Breast epithelium (tissue), 4 donors: ENCODE data around the gene POLR3K. TPM values are rescaled to one million over a fixed set of nuclear protein-coding genes. Genes with fewer than 3 reads are reported as not detected.
A peak's percentile ranks its signal among the peaks of the same experiment; 100 is the strongest.

ENCODE experiments used
- DNase-seq, 2 donors: peaks; one replicate each; pipeline ENCODE4 v3.0.0-alpha.2; 2019; ENCODE audit warnings: low spot score in 2 of 2
- H3K27ac ChIP-seq, 2 donors: fragments of 200-600 bp; sonication (generic) in 1 of 2; one replicate each; pipeline ENCODE4 v1.5.1; 2016 to 2019; ENCODE audit warnings: mild to moderate bottlenecking in 1 of 2
- H3K27me3 ChIP-seq, 2 donors: fragments of 200-600 bp; sonication (generic) in 1 of 2; one replicate each; pipeline versions ENCODE4 v1.5.1 to v1.6.0; 2017 to 2019; ENCODE audit warnings: control low read depth in 1 of 2, mild to moderate bottlenecking in 1 of 2
- H3K36me3 ChIP-seq: fragments of 200-600 bp; one replicate; pipeline ENCODE4 v1.5.1; 2019
- H3K4me1 ChIP-seq, 2 donors: fragments of 200-600 bp; sonication (generic); one replicate each; pipeline ENCODE4 v1.5.1; 2016 to 2019; ENCODE audit warnings: control low read depth in 1 of 2
- H3K4me3 ChIP-seq, 3 donors: fragments of 200-600 bp; sonication (generic); 1 replicate in 2 of 3; 2 replicates in 1 of 3; pipeline ENCODE4 v1.5.1; 2016 to 2019; ENCODE audit warnings: mild to moderate bottlenecking in 3 of 3, moderate library complexity in 2 of 3
- H3K9me3 ChIP-seq, 2 donors: fragments of 200-600 bp; sonication (generic) in 1 of 2; one replicate each; pipeline ENCODE4 v1.5.1; 2016 to 2019; ENCODE audit warnings: control low read depth in 1 of 2
- POLR2A ChIP-seq: fragments of 450-650 bp; IDR thresholded peaks from one replicate; pipeline ENCODE4 v1.6.1; 2016; ENCODE audit warnings: antibody characterized with exemption, mild to moderate bottlenecking, moderate library complexity
- POLR2AphosphoS5 ChIP-seq, 3 donors: sonication (generic); formaldehyde crosslinking; IDR thresholded peaks; one replicate each; pipeline ENCODE4 v1.6.1; 2017; ENCODE audit warnings: antibody characterized with exemption in 3 of 3
- intact Hi-C: fragments of 100-400 bp; cut with DNase I; formaldehyde crosslinking; loops from one replicate; pipeline ENCODE4 v1.15.1; 2023; ENCODE audit warnings: low total_unique reads
- total RNA-seq, 3 donors: library from RNA; depleted of rRNA; stranded (reverse); fragments of >200 nt; gene quantifications; one replicate each; pipeline ENCODE4 v1.1.0, GENCODE V29; 2016
- TF ChIP-seq, protein P1 (sequence below), 3 donors: fragments of 450-650 bp; IDR thresholded peaks; one replicate each; pipeline ENCODE4 v1.5.1; 2016 to 2017; ENCODE audit warnings: antibody characterized with exemption in 3 of 3, mild to moderate bottlenecking in 3 of 3, moderate library complexity in 3 of 3

POLR3K gene
- total RNA-seq, 3 donors from 2014 or later, result 3.8 to 6.9 (median 6.6) TPM

DNA sequence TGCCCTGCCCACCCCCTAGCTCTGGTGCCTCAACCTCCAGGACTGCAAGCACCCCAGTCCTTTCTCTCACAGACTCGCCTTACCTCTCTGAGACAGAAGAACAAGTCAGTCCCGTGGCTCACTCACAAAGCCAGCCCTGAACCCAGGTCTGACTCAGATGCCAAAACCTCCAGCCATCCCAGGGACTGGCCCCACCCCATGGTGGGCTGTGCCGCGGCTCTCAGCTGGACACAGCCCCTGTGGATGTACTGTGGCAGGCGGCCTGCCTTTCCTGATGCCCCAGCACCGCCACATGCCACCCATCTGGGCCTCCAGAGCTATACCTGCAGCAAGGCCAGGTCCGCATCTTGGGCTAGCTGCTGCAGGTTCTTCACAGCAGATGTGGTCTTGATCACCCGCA, 44.4 kb upstream of the POLR3K start:
- intact Hi-C loops, result no loop called here

DNA sequence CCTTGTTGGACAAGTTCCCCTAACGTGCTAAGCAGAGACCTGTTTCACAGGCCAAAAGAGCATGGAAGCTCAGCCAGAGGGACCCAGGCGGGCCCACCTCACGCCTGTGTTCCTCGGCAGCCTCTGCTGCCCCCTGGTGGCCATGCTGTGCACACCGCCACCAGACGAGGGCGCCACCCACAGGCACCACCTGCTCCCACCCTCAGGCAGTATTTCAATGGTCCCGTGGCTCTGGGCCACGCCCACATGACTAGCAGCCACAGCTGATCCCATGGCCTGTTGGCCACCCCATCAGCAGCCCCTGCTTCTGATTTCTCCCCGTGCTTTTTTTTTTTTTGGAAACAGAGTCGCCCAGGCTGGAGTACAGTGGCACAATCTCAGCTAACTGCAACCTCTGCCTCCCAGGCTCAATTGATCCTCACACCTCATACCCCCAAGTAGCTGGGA, 43.5 kb upstream of the POLR3K start:
- intact Hi-C loops, result no loop called here
- Histone ChIP-seq H3K27ac (no peak overlapping the region), H3K27me3 (no peaks in the 10 kb centered on the region), H3K4me1 (peaks cover 2 to 10% of the 10 kb centered on the region in 2 donors), H3K4me3 (no peak overlapping the region), H3K36me3 (no peaks in the 10 kb centered on the region), H3K9me3 (no peaks in the 10 kb centered on the region)
- no peak for TF ChIP-seq POLR2A
- TF ChIP-seq, protein P1, sequence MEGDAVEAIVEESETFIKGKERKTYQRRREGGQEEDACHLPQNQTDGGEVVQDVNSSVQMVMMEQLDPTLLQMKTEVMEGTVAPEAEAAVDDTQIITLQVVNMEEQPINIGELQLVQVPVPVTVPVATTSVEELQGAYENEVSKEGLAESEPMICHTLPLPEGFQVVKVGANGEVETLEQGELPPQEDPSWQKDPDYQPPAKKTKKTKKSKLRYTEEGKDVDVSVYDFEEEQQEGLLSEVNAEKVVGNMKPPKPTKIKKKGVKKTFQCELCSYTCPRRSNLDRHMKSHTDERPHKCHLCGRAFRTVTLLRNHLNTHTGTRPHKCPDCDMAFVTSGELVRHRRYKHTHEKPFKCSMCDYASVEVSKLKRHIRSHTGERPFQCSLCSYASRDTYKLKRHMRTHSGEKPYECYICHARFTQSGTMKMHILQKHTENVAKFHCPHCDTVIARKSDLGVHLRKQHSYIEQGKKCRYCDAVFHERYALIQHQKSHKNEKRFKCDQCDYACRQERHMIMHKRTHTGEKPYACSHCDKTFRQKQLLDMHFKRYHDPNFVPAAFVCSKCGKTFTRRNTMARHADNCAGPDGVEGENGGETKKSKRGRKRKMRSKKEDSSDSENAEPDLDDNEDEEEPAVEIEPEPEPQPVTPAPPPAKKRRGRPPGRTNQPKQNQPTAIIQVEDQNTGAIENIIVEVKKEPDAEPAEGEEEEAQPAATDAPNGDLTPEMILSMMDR (IDR thresholded peaks at IDR 0.05), result peak; percentile 98 to 99 (median 99)
- peak; percentile 64 to 71 (median 64) for TF ChIP-seq POLR2AphosphoS5 (IDR thresholded peaks at IDR 0.05)
- peak; percentile 77 to 86 for DNase-seq

More for the DNA sequence above, 44.4 kb upstream of the POLR3K start:
- no peak for DNase-seq
- H3K4me3 ChIP-seq, result no peak overlapping the region
- H3K27me3 ChIP-seq, result no peaks in the 10 kb centered on the region
- no peak overlapping the region for H3K27ac ChIP-seq
- H3K36me3 ChIP-seq, result no peaks in the 10 kb centered on the region
- TF ChIP-seq POLR2AphosphoS5 (IDR thresholded peaks at IDR 0.05) (no peak), POLR2A (no peak)
- TF ChIP-seq, protein P1 (IDR thresholded peaks at IDR 0.05), result no peak
- H3K4me1 ChIP-seq, result peaks cover 11 to 18% of the 10 kb centered on the region in 2 donors
- H3K9me3 ChIP-seq, result no peaks in the 10 kb centered on the region

DNA sequence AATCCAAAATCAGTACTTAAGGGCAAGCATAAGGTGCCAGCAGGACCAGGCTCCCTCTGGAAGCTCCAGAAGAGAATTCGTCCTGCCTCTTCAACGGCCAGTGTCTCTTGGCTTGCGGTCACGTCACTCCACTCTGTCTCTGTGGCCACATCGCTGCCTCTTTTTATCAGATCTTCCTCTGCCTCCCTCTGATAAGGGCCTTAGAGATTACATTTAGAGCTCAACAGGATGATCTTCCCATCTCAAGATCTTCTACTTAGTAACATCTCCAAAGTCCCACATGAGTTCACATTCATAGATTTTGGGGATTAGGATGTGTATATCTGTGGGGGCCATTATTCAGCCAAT, 41.5 kb upstream of the POLR3K start:
- Histone ChIP-seq H3K36me3 (no peaks in the 10 kb centered on the region), H3K4me1 (no peaks in the 10 kb centered on the region), H3K9me3 (no peaks in the 10 kb centered on the region), H3K27ac (no peak overlapping the region), H3K4me3 (no peak overlapping the region), H3K27me3 (no peaks in the 10 kb centered on the region)
- intact Hi-C loops, result no loop called here
- DNase-seq, result no peak
- TF ChIP-seq POLR2A (no peak), POLR2AphosphoS5 (IDR thresholded peaks at IDR 0.05) (no peak)
- TF ChIP-seq, protein P1 (IDR thresholded peaks at IDR 0.05), result no peak

DNA sequence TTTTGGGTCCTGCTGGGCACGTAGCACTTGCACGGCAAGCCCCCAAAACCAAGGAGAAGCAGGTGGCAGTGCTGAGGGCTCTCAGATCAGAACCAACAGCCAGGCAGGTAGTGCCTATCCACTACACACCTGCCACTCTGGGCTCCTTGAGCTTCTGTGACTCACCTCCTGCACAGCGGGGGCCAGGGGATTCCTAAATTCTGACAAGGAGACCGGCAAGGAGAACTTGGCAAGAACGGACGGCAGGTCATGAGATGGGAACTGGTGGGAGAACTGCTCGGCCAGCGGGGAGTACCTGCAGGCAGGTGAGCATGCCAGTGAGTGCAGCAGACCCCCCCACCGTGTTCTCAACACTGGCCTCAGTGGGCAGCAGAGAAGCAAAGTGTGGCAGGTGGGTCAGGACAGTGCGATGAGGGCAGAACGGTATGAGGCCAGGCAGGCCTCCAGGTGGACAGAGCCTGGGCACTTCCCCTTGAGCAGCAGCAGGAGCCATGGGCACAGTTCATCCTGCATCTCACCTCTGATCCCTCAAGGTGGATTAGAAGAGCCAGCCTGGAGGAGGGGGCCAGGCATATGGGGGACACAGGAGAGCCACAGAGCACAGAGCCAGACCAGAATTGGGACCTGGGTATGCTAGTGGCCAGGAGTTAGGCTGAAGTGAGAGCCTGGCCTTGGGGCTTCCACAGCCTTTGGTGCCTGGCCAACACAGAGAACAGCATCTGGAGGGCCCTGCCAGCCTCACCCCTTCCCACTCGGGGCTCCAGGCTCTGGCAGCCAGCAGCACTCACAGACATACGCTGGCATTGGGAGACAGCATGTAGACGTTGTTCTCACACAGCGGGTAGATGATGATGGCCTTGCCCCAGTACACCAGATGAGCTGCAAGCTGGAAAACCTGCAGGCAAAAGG, 39.3 kb upstream of the POLR3K start:
- Histone ChIP-seq H3K9me3 (no peaks in the 10 kb centered on the region), H3K27me3 (no peaks in the 10 kb centered on the region), H3K4me1 (no peaks in the 10 kb centered on the region), H3K4me3 (no peak overlapping the region), H3K27ac (no peak overlapping the region), H3K36me3 (no peaks in the 10 kb centered on the region)
- TF ChIP-seq POLR2AphosphoS5 (IDR thresholded peaks at IDR 0.05) (no peak), POLR2A (no peak)
- TF ChIP-seq, protein P1 (IDR thresholded peaks at IDR 0.05), result no peak
- DNase-seq, result no peak
- intact Hi-C loops, result no loop called here

DNA sequence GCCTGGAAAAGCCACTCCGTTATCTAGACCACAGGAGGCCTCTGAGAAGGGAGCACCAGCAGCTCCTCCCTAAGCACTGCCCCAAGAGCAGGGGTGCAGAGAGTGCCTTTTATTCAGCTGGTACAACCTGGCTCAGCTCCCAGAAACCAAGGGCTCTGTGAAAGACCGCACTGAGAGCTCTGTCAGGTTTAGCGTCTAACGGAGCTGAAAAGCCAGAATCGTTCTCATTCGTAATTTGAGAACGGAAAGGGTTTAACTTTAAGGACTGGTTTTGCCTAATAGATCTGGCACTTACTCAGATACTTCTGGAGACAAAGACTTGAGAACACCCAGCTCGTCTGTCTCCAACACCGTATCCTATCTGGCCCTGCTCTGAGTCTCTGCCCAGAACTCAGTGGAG, 38.1 kb upstream of the POLR3K start:
- Histone ChIP-seq H3K36me3 (no peaks in the 10 kb centered on the region), H3K4me3 (no peak overlapping the region), H3K27ac (no peak overlapping the region), H3K27me3 (no peaks in the 10 kb centered on the region), H3K4me1 (no peaks in the 10 kb centered on the region), H3K9me3 (no peaks in the 10 kb centered on the region)
- DNase-seq, result no peak
- intact Hi-C loops, result no loop called here
- TF ChIP-seq, protein P1 (IDR thresholded peaks at IDR 0.05), result no peak
- TF ChIP-seq POLR2AphosphoS5 (IDR thresholded peaks at IDR 0.05) (no peak), POLR2A (no peak)
